Left ventricle myocardium inferior (tissue), 1 donor: ENCODE results near the gene GBF1. TPM values are rescaled to one million over a fixed set of nuclear protein-coding genes. Genes with fewer than 3 reads are reported as not detected.

Experiments used
- DNase-seq: peaks from one replicate; pipeline ENCODE4 v3.0.0-alpha.2; 2020
- H3K27ac ChIP-seq: fragments of 200-600 bp; replicated peaks from 2 replicates; pipeline ENCODE4 v1.8.0; 2021
- H3K27me3 ChIP-seq: fragments of 200-600 bp; 2 replicates; pipeline ENCODE4 v1.8.0; 2021; ENCODE audit warnings: low read depth
- H3K36me3 ChIP-seq: fragments of 200-600 bp; 2 replicates; pipeline ENCODE4 v1.8.0; 2021
- H3K4me1 ChIP-seq: fragments of 200-600 bp; 2 replicates; pipeline ENCODE4 v1.8.0; 2021
- H3K4me3 ChIP-seq: fragments of 200-600 bp; 2 replicates; pipeline ENCODE4 v1.8.0; 2021; ENCODE audit warnings: mild to moderate bottlenecking, moderate library complexity
- H3K9me3 ChIP-seq: fragments of 200-600 bp; replicated peaks from 2 replicates; pipeline ENCODE4 v1.8.0; 2021
- intact Hi-C: fragments of 100-400 bp; cut with micrococcal nuclease; formaldehyde crosslinking; loops from one replicate; pipeline ENCODE4 v1.11.0; 2022
- total RNA-seq: library from RNA; stranded (reverse); fragmentation: NEBNext Ultra II Directional; extraction: Animal tissue kit (Norgen Biotek cat#: 25700); gene quantifications from one replicate; pipeline ENCODE4 v1.2.1, GENCODE V29; 2021
- TF ChIP-seq, protein P1 (sequence below): fragments of 200-600 bp; IDR thresholded peaks from 2 replicates; pipeline ENCODE4 v1.8.0; 2021; ENCODE audit warnings: antibody characterized with exemption, mild to moderate bottlenecking, borderline replicate concordance
- donor health status: DM: no; HTN: yes; CAD: no; lungs with severe emphysema.

The GBF1 gene
- total RNA-seq, 1 donor from 2014 or later: 43.2 TPM

- H3K27ac ChIP-seq: peak overlapping the region; percentile 95
- DNase-seq: peak; percentile 44
- intact Hi-C loops: no loop called here
These were observed 174.2 kb downstream of the GBF1 start for GRCh38 chr10:102419269-102420180.

GRCh38 chr10:102420181-102420713 lies 174.9 kb downstream of the GBF1 start:
- intact Hi-C loops: no loop called here
- TF ChIP-seq, protein P1, sequence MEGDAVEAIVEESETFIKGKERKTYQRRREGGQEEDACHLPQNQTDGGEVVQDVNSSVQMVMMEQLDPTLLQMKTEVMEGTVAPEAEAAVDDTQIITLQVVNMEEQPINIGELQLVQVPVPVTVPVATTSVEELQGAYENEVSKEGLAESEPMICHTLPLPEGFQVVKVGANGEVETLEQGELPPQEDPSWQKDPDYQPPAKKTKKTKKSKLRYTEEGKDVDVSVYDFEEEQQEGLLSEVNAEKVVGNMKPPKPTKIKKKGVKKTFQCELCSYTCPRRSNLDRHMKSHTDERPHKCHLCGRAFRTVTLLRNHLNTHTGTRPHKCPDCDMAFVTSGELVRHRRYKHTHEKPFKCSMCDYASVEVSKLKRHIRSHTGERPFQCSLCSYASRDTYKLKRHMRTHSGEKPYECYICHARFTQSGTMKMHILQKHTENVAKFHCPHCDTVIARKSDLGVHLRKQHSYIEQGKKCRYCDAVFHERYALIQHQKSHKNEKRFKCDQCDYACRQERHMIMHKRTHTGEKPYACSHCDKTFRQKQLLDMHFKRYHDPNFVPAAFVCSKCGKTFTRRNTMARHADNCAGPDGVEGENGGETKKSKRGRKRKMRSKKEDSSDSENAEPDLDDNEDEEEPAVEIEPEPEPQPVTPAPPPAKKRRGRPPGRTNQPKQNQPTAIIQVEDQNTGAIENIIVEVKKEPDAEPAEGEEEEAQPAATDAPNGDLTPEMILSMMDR: no peak
- peaks cover 20% of the 10 kb centered on the region for H3K36me3 ChIP-seq
- peak overlapping the region; percentile 95 for H3K27ac ChIP-seq
- H3K9me3 ChIP-seq: no peaks in the 10 kb centered on the region
- DNase-seq: no peak
- H3K4me1 ChIP-seq: peaks cover 53% of the 10 kb centered on the region
- peak overlapping the region; percentile 82 for H3K4me3 ChIP-seq
- H3K27me3 ChIP-seq: peaks cover 40% of the 10 kb centered on the region

More at GRCh38 chr10:102419269-102420180, 174.2 kb downstream of the GBF1 start:
- Histone ChIP-seq H3K27me3 (peaks cover 48% of the 10 kb centered on the region), H3K4me3 (peak overlapping the region; percentile 82), H3K36me3 (peaks cover 15% of the 10 kb centered on the region), H3K9me3 (no peaks in the 10 kb centered on the region), H3K4me1 (peaks cover 53% of the 10 kb centered on the region)
- TF ChIP-seq, protein P1: no peak

GRCh38 chr10:102420714-102421506 lies 175.6 kb downstream of the GBF1 start, which contains the start of gene FBXL15:
Gene FBXL15 (plus strand): TSS chr10:102420836. CDS start chr10:102421130, 294 bp downstream.
- DNase-seq: peak; percentile 96
- intact Hi-C loops: no loop called here

GRCh38 chr10:102421507-102421756 lies 176.1 kb downstream of the GBF1 start:
- H3K27me3 ChIP-seq: peaks cover 29% of the 10 kb centered on the region
- peak overlapping the region; percentile 95 for H3K27ac ChIP-seq
- intact Hi-C loops: no loop called here
- H3K36me3 ChIP-seq: peaks cover 20% of the 10 kb centered on the region
- no peak for DNase-seq
- no peaks in the 10 kb centered on the region for H3K9me3 ChIP-seq
- TF ChIP-seq, protein P1: no peak
- H3K4me1 ChIP-seq: peaks cover 53% of the 10 kb centered on the region
- H3K4me3 ChIP-seq: peak overlapping the region; percentile 82

More at GRCh38 chr10:102420714-102421506, 175.6 kb downstream of the GBF1 start, which contains the start of gene FBXL15:
- H3K36me3 ChIP-seq: peaks cover 20% of the 10 kb centered on the region
- peaks cover 53% of the 10 kb centered on the region for H3K4me1 ChIP-seq
- H3K9me3 ChIP-seq: no peaks in the 10 kb centered on the region
- H3K27ac ChIP-seq: peak within 1 kb of the TSS; percentile 95
- H3K4me3 ChIP-seq: peak within 1 kb of the TSS; percentile 82
- peaks cover 34% of the 10 kb centered on the region for H3K27me3 ChIP-seq
- TF ChIP-seq, protein P1: peak; percentile 13
